GM19372 (cell line): ENCODE measurements around the gene ADGRE2.
"Not testable (repeated sequence)": the region's sequence is repeated elsewhere in the genome, so short reads cannot be mapped to it uniquely, and the experiment has no call there.

ENCODE experiments used
- ATAC-seq: cut with Tn5 transposase; IDR thresholded peaks from one replicate; pipeline ENCODE4 v1.9.1; 2021; ENCODE audit warnings: mild to moderate bottlenecking, low read depth, moderate library complexity; ENCODE audit not compliant: unreplicated experiment

The ADGRE2 gene

DNA sequence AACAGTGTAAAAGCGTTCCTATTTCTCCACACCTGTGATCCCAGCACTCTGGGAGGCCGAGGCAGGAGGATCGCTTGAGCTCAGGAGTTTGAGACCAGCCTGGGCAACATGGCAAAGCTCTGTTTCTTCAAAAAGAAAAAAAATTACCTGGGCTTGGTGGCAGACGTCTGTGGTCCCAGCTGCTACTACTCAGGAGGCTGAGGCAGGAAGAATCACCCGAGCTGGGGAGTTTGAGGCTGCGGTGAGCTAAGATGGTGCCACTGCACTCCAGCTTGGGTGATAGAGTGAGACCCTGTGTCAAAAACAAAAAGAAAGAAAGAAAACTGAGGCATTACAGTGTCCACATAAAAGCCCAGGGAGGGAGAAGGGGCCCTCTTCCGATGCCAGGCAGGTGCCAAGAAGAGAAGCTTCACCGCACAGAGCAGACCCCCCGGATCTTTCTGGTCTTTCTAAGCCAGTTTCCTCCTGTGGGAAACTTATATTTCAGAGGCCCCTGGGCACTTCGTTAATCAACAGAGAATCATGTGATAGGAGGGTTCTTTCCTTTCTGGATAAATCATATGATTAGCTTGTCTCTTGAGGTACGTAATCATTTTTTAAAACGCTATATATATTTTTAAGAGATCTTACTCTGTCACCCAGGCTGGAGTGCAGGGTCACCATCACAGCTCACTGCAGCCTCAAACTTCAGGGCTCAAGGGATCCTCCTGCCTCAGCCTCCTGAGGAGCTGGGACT lies at the start of gene ADGRE2:
Gene ADGRE2, minus strand, starts transcription at position 451 of the 736 bp plus-strand sequence. CDS start 1,804 bp downstream, outside the sequence.
- not testable (repeated sequence) for ATAC-seq

GRCh38 chr19:14826006-14826405 lies 47.6 kb upstream of the ADGRE2 start:
- ATAC-seq = no peak

GRCh38 chr19:14821937-14822336 lies 43.6 kb upstream of the ADGRE2 start:
- no peak for ATAC-seq

DNA sequence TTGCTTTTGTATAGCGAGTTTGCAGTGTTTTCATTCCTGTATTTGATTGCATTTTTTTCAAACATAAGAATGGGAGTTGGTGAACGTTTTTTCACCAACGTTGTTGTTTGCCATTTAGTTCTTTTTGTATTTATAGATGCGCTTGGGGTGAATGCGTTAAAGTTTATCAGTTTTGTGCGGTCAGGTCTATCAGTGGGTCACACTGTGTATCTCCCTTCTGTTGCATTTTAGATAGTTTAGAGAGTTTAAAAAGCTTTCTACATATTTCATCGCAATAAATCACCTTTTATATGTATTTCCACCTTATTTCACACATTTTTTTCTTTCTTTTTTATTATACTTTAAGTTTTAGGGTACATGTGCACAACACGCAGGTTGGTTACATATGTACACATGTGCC lies 40.2 kb upstream of the ADGRE2 start:
- ATAC-seq = no peak

DNA sequence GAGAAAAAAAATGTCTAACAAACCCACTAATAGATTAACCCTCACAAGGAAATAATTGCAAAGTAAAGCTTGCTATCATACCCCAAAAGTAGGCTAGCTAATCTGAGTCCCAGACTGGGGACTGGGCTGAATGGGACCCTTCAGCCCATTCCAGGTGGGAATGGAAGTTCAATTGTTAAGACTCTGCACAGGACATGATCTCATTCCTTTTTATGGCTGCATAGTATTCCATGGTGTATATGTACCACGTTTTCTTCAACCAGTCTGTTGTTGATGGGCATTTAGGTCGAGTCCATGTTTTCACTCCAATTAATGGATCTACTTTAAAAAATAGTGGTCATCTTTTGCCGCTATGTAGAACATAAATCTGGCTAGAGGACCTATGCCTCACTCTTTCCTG lies 38.7 kb upstream of the ADGRE2 start:
- ATAC-seq = no peak

- no peak for ATAC-seq
These were observed 36.8 kb upstream of the ADGRE2 start for GRCh38 chr19:14814982-14815652.

- ATAC-seq = no peak
These were observed 31.1 kb upstream of the ADGRE2 start for GRCh38 chr19:14809272-14810057.

DNA sequence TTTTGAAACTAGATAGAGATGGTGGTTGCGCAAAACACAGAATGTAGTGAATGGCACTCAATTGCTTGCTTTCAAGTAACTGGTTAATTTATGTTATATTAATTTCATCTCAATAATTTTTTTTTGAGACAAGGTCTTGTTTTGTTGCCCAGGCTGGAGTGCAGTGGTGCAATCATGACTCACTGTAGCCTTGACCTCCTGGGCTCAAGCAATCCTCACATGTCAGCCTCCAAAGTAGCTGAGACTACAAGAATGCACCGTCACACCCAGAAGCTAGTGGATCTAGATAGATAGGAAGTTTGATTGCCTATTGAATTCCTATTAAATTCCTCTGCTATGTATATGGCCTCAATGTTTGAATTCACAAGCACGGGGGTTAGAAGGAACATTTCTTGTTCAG lies 26.4 kb upstream of the ADGRE2 start:
- ATAC-seq = no peak

GRCh38 chr19:14798760-14799159 lies 20.4 kb upstream of the ADGRE2 start:
- no peak for ATAC-seq

DNA sequence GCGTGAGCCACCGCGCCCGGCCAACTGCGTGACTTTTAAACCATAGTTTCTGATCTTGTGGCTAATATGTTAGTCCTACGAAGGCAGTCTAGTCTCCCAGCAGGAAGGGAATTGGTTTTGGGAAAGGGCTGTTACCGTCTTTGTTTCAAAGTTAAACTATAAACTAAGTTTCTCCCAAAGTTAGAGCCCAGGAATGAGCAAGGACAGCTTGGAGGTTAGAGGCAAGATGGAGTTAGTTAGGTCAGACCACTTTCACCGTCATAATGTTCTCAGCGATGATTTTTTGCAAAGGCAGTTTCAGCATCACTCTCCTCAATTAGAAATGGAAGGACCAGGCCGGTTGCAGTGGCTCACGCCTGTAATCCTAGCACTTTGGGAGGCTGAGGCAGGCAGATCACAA lies 17.7 kb upstream of the ADGRE2 start:
- no peak for ATAC-seq

GRCh38 chr19:14795078-14795721 lies 16.8 kb upstream of the ADGRE2 start:
- ATAC-seq = no peak

- not testable (repeated sequence) for ATAC-seq
These were observed 13.9 kb upstream of the ADGRE2 start for GRCh38 chr19:14792250-14792649.

GRCh38 chr19:14786421-14786851 lies 8.1 kb upstream of the ADGRE2 start:
- ATAC-seq = no peak

DNA sequence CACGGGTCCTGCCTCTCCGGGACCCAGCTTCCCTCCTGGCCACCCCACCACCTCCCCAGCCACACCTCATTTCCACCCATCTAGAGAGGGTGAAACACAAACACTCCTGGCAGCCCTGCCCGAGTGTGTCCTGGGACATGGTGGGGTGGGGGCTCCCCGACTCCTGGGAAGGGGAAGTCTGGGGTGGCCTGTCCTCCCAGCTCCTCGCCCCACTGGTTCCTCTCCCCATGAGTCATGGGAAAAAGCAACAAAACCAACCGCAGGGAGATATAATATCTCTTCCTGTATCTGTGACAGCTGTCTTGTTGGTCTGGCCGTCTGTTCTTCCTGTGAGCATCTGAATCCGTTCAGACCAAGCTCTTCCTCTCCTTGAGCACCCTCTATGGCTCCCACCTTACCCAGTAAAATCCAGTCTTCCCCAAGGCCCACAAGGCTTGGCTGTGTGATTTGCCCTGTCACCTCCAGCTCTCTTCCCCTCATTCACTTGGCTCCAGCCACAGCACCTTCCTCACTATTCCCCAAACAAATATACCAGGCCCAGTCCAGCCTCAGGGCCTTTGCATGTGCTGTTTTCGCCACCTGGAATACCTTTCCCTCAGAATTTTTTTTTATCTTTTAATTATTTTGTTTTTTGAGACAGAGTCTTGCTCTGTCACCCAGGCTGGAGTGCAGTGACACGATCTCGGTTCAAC lies 6.9 kb upstream of the ADGRE2 start:
- not testable (repeated sequence) for ATAC-seq

DNA sequence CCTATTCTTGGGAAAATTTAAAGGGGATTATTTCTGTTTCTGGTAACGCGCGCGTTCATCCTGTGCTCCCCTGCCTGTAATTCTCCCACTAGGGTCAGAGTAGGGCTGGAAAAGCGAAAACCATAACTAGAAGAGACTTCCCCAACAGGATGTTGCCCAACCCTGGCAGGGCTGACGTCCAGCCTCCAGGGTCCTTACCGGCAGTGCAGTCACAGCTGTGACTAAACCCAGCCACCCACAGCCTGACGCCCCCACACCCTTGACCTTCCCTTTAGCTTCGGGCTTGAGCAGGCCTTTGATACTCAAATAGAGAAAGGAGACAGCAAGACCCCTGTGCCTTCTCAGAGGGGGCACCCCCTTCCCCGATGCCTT lies 6.4 kb upstream of the ADGRE2 start:
- ATAC-seq = not testable (repeated sequence)

GRCh38 chr19:14783410-14783998 lies 5.1 kb upstream of the ADGRE2 start:
- not testable (repeated sequence) for ATAC-seq

DNA sequence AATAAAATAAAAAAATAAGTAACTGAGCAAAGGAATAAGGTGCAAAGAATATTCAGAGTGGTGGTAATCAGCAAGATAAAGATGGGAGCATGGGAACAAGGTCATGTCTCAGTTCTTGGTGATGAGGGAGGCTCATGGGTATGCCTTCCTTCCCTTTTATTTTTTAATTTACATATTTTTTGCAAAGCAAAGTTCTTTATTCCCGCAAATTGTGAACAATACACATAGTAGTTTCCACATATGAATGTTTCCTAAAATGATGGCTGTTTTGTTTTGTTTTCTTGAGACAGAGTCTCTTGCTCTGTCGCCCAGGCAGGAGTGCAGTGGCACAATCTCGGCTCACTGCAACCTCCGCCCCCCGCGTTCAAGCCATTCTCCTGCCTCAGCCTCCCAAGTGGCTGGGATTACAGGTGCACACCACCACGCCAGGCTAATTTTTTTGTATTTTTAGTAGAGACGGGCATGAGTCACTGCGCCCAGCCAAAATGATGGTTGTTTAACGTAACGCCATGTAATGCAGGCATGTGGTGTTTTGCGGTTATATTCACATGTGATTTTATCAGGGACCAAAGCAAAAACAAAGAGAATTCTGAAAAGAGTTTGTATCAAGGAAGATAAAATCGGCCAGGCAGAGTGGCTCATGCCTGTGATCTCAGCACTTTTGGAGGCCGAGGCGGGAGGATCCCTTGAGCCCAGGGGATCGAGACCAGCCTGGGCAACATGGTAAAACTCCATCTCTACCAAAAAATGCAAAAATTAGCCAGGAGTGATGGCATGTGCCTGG lies 4.5 kb upstream of the ADGRE2 start:
- ATAC-seq = no peak

GRCh38 chr19:14781713-14782536 lies 3.6 kb upstream of the ADGRE2 start:
- not testable (repeated sequence) for ATAC-seq
